Measurements from ENCODE around the gene OR5B21.

DNA sequence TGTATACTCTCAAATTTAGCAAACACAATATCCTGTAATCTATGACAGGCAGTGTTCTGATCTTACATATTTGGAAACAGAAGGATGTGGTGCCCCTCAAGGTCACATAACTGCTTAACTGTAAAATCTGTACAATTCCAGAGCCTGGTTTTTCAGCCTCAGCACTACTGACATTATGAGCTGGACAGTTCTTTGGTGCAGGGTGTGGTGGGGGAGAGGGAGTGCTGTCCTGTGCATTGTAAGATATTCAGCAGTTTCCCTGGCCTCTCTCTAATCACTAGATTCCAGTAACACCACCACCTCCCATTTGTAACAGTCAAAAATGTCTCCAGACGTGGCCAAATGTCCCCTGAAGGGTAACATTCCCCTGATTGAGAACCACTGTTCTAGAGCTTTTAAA is 1.8 kb upstream of the OR5B21 start:
- TF ChIP-seq, protein P1, sequence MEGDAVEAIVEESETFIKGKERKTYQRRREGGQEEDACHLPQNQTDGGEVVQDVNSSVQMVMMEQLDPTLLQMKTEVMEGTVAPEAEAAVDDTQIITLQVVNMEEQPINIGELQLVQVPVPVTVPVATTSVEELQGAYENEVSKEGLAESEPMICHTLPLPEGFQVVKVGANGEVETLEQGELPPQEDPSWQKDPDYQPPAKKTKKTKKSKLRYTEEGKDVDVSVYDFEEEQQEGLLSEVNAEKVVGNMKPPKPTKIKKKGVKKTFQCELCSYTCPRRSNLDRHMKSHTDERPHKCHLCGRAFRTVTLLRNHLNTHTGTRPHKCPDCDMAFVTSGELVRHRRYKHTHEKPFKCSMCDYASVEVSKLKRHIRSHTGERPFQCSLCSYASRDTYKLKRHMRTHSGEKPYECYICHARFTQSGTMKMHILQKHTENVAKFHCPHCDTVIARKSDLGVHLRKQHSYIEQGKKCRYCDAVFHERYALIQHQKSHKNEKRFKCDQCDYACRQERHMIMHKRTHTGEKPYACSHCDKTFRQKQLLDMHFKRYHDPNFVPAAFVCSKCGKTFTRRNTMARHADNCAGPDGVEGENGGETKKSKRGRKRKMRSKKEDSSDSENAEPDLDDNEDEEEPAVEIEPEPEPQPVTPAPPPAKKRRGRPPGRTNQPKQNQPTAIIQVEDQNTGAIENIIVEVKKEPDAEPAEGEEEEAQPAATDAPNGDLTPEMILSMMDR (IDR thresholded peaks at IDR 0.05 in 8 of 11, conservative IDR thresholded peaks at IDR 0.05 in 3 of 11) = no peak
- no peak for TF ChIP-seq POLR2AphosphoS5 (IDR thresholded peaks at IDR 0.05)
